Gastroesophageal sphincter (tissue), 4 donors: ENCODE results near the gene CDK18. TPM values are rescaled to one million over a fixed set of nuclear protein-coding genes. Genes with fewer than 3 reads are reported as not detected.

Experiments used
- ATAC-seq: fragments of 150-250 bp; one replicate; pipeline ENCODE4 v1.9.1; 2016; ENCODE audit warnings: mild to moderate bottlenecking, moderate library complexity
- H3K27ac ChIP-seq, 4 donors: fragments of 200-600 bp; sonication (generic) in 3 of 4; 1 replicate in 3 of 4; 2 replicates in 1 of 4; pipeline ENCODE4 v1.5.1; 2016 to 2019
- H3K27me3 ChIP-seq: fragments of 200-600 bp; sonication (generic); one replicate; pipeline ENCODE4 v1.5.1; 2019
- H3K36me3 ChIP-seq, 2 donors: fragments of 200-600 bp; sonication (generic); one replicate each; pipeline ENCODE4 v1.5.1; 2019; ENCODE audit warnings: control low read depth in 1 of 2
- H3K4me1 ChIP-seq, 3 donors: fragments of 200-600 bp; sonication (generic); 1 replicate in 2 of 3; 2 replicates in 1 of 3; pipeline ENCODE4 v1.5.1; 2016 to 2019; ENCODE audit warnings: control low read depth in 2 of 3
- H3K4me3 ChIP-seq, 2 donors: fragments of 200-600 bp; sonication (generic); one replicate each; pipeline ENCODE4 v1.5.1; 2019; ENCODE audit warnings: mild to moderate bottlenecking in 1 of 2, moderate library complexity in 1 of 2
- H3K9me3 ChIP-seq, 3 donors: fragments of 200-600 bp; sonication (generic); one replicate each; pipeline ENCODE4 v1.5.1; 2017 to 2019; ENCODE audit warnings: control low read depth in 2 of 3
- EP300 ChIP-seq: sonication (generic); formaldehyde crosslinking; IDR thresholded peaks from one replicate; pipeline ENCODE4 v1.6.1; 2017; ENCODE audit warnings: antibody characterized with exemption, mild to moderate bottlenecking
- POLR2A ChIP-seq, 2 donors: fragments of 450-650 bp; IDR thresholded peaks; one replicate each; pipeline ENCODE4 v1.6.1; 2017; ENCODE audit warnings: antibody characterized with exemption in 2 of 2, mild to moderate bottlenecking in 2 of 2, moderate library complexity in 1 of 2
- POLR2AphosphoS5 ChIP-seq: sonication (generic); formaldehyde crosslinking; IDR thresholded peaks from one replicate; pipeline ENCODE4 v1.6.1; 2017; ENCODE audit warnings: antibody characterized with exemption
- WGBS, 2 donors: methylation state at CpG; one replicate each; pipeline ENCODE4 v1.1.5; 2018; ENCODE audit warnings: low coverage in 1 of 2; 5-methylcytosine and 5-hydroxymethylcytosine counted together
- total RNA-seq, 4 donors: library from RNA; depleted of rRNA; stranded (reverse); fragments of >200 nt; gene quantifications; one replicate each; pipeline ENCODE4 v1.1.0, GENCODE V29; 2016
- TF ChIP-seq, protein P1 (sequence below), 4 experiments: fragments of 200-600 bp in 2 of 4; fragments of 450-650 bp in 2 of 4; sonication (generic) in 1 of 4; IDR thresholded peaks; one replicate each; pipeline ENCODE4 v1.5.1; 2017 to 2019; ENCODE audit warnings: antibody characterized with exemption in 4 of 4, mild to moderate bottlenecking in 2 of 4, moderate library complexity in 2 of 4

CDK18 gene
- total RNA-seq, 4 donors from 2014 or later: 5.1 to 13.7 (median 6.3) TPM

- Histone ChIP-seq H3K27ac (peak overlapping the region in 1 of 4 donors; percentile 48), H3K9me3 (no peaks in the 10 kb centered on the region), H3K36me3 (no peaks in the 10 kb centered on the region), H3K4me1 (peaks cover 0 to 60% (median 9%) of the 10 kb centered on the region in 3 donors), H3K27me3 (peaks cover 5% of the 10 kb centered on the region), H3K4me3 (no peak overlapping the region)
- 66 to 80% methylated on average over 1 to 3 of the region's 3 CpGs for WGBS, 2 donors
- TF ChIP-seq POLR2AphosphoS5: no peak
- no peak for TF ChIP-seq EP300
- TF ChIP-seq, protein P1, sequence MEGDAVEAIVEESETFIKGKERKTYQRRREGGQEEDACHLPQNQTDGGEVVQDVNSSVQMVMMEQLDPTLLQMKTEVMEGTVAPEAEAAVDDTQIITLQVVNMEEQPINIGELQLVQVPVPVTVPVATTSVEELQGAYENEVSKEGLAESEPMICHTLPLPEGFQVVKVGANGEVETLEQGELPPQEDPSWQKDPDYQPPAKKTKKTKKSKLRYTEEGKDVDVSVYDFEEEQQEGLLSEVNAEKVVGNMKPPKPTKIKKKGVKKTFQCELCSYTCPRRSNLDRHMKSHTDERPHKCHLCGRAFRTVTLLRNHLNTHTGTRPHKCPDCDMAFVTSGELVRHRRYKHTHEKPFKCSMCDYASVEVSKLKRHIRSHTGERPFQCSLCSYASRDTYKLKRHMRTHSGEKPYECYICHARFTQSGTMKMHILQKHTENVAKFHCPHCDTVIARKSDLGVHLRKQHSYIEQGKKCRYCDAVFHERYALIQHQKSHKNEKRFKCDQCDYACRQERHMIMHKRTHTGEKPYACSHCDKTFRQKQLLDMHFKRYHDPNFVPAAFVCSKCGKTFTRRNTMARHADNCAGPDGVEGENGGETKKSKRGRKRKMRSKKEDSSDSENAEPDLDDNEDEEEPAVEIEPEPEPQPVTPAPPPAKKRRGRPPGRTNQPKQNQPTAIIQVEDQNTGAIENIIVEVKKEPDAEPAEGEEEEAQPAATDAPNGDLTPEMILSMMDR (IDR thresholded peaks at IDR 0.05): no peak
- TF ChIP-seq POLR2A (IDR thresholded peaks at IDR 0.05): no peak
- ATAC-seq: no peak
These were observed 12.8 kb downstream of the CDK18 start for GRCh38 chr1:205517288-205517687.

DNA sequence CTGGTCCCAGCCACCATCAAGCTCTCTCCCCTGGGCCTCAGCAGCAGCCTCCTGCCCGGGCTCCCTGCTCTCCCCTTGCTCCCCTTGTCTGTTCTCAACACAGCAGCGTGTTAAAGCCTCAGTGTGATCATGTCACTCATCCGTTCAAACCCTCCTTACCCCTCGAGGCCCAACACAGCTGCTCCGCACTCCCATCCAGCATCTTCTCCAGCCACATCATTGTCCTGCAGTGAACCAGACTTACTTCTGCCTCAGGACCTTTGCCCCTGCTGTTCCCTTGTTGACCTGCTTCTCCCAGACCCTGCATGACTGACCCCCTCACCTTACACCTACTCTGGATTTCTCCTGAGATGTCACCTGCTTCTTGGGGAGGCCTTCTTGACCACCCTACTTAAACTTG lies 13.3 kb downstream of the CDK18 start:
- no peak for ATAC-seq
- Histone ChIP-seq H3K27me3 (peaks cover 5% of the 10 kb centered on the region), H3K36me3 (no peaks in the 10 kb centered on the region), H3K4me1 (peaks cover 0 to 59% (median 8%) of the 10 kb centered on the region in 3 donors), H3K4me3 (no peak overlapping the region), H3K9me3 (no peaks in the 10 kb centered on the region), H3K27ac (peak overlapping the region in 1 of 4 donors; percentile 22)
- WGBS, 2 donors: 84 to 95% methylated on average over 5 of the region's 5 CpGs
- no peak for TF ChIP-seq POLR2AphosphoS5

DNA sequence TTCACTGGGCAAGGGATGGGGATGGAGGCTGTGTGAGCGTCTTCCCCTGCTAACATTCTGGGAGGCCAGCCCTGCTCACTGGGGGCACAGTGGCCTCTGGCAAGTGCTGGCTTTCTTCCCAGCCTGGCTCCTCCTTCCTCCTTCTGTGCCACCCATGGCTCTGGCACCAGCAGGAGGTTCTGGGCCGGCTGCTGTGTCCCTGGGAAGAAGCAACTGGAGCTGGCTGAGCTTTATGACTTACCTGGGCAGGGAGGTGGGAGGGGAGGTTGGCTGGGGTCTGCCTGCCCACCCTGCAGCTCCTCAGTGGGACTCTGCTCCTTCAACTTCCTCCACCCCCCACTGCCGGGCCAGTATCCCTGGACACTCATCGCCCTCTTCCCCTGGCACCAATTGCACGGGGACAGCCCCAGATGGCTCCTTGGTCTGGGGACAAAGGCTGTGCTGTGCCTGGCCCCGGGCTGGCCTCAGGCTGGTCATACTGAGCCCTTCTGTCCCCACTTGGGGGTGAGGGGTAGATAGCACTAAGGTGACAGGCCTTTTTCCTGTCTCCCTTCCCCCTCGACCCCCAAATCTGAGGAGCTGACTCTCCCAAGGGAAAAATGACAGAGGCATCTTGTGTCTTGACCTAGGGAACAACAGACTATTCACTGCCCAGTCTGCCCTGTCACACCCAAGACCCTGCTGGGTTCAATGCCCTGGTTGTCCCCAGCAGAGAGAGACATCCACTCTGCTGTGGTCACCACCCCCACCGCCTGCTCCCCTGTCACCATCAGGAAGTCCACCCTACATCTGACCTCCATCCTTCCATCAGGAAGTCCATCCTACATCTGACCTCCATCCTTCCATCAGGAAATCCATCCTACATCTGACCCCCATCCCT lies 14.4 kb downstream of the CDK18 start:
- no peak for ATAC-seq
- peaks cover 0 to 48% (median 8%) of the 10 kb centered on the region in 3 donors for H3K4me1 ChIP-seq

GRCh38 chr1:205519541-205520131 lies 15.2 kb downstream of the CDK18 start:
- Histone ChIP-seq H3K27ac (peak overlapping the region in 2 of 4 donors; percentile 2 to 4), H3K9me3 (no peaks in the 10 kb centered on the region), H3K4me1 (peaks cover 0 to 48% (median 8%) of the 10 kb centered on the region in 3 donors), H3K36me3 (no peaks in the 10 kb centered on the region), H3K27me3 (peaks cover 5% of the 10 kb centered on the region), H3K4me3 (no peak overlapping the region)
- WGBS, 2 donors: 35% methylated on average over 3 of the region's 6 CpGs; no CpG with 5 or more reads in 1 of the 2 donors
- TF ChIP-seq EP300 (no peak), POLR2AphosphoS5 (no peak), POLR2A (IDR thresholded peaks at IDR 0.05) (no peak)
- TF ChIP-seq, protein P1 (IDR thresholded peaks at IDR 0.05): no peak
- ATAC-seq: no peak

More for the DNA sequence above, 14.4 kb downstream of the CDK18 start:
- H3K27me3 ChIP-seq: peaks cover 5% of the 10 kb centered on the region
- H3K27ac ChIP-seq: peak overlapping the region in 2 of 4 donors; percentile 4 to 43
- no peak overlapping the region for H3K4me3 ChIP-seq
- no peaks in the 10 kb centered on the region for H3K9me3 ChIP-seq
- 100% methylated on average over 1 of the region's 8 CpGs; no CpG with 5 or more reads in 1 of the 2 donors for WGBS, 2 donors
- no peaks in the 10 kb centered on the region for H3K36me3 ChIP-seq
- TF ChIP-seq POLR2A (IDR thresholded peaks at IDR 0.05): no peak
- no peak for TF ChIP-seq POLR2AphosphoS5
- TF ChIP-seq EP300: no peak
- TF ChIP-seq, protein P1 (IDR thresholded peaks at IDR 0.05): no peak

DNA sequence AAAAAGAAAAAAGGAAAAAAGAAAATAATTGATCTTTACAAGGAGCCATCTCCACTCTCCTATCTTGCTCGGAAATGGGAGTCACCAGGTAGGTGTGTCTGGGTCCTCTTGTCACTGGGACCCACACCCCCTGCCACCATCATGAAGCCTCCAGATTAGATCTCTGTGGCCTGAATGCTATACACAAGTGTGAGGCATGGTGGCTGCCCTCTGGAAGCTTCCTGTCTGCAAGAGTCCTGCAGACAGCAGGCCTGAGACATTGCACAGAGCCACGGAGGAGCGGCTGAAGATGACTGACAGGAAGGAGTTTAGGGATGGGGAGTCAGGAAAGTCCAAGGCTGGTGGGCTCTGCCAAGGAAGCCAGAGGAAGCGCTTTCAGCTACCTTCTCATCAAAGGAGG lies 16.2 kb downstream of the CDK18 start:
- 100% methylated on average over 1 of the region's 4 CpGs; no CpG with 5 or more reads in 1 of the 2 donors for WGBS, 2 donors
- Histone ChIP-seq H3K36me3 (peaks cover 0 to 9% of the 10 kb centered on the region in 2 donors), H3K27ac (no peak overlapping the region), H3K4me3 (no peak overlapping the region), H3K4me1 (peaks cover 0 to 42% (median 8%) of the 10 kb centered on the region in 3 donors), H3K27me3 (peaks cover 5% of the 10 kb centered on the region), H3K9me3 (no peaks in the 10 kb centered on the region)
- TF ChIP-seq EP300: no peak
- TF ChIP-seq, protein P1 (IDR thresholded peaks at IDR 0.05): no peak
- TF ChIP-seq POLR2AphosphoS5: no peak
- TF ChIP-seq POLR2A (IDR thresholded peaks at IDR 0.05): no peak
- no peak for ATAC-seq
